Measurements from ENCODE around the gene WDR47.
"Not testable (repeated sequence)": the region's sequence is repeated elsewhere in the genome, so short reads cannot be mapped to it uniquely, and the experiment has no call there.

WDR47 gene

DNA sequence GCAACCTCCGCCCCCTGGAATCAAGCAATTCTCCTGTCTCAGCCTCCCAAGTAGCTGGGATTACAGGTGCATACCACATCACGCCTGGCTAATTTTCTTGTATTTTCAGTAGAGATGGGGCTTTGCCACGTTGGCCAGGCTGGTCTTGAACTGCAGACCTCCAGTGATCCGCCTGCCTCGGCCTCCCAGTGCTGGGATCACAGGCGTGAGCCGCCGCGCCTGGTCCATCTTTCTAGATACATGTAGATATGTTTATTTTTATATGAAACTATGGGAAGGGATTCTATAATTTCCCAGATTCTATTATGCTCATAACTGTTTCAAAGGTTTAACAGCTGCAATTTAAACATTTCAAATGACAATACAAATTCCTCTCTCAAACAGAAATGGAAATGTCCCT, 105.7 kb downstream of the WDR47 start:
- Histone ChIP-seq H3K9ac (ENCODE audit: low read length) (no peak overlapping the region), H3K36me3 (replicated peaks; ENCODE audit: insufficient read depth, low read length) (no peaks in the 10 kb centered on the region), H4K20me1 (ENCODE audit: insufficient read depth, low read length) (no peaks in the 10 kb centered on the region)

DNA sequence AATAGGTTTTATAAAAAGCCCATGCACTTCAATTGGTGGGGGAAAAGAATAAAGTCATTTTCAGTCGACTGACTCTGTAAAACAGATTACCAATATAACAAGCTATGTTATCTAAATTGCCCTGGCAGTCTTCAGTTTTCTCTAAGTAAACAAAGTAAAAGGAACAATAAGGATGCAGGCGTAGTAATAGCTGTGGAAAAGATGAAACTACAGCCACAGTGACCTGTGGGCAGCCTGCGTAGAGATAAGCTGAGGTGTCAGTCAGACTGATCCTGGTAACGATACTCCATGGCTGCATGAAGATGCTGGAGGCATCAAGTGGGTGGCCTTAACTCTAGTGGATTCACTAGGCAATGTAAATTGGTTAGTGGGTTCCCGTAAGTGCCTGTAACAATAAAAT, 108.0 kb downstream of the WDR47 start:
- Histone ChIP-seq H3K27ac (ENCODE audit: low read length) (no peak overlapping the region), H4K20me1 (ENCODE audit: insufficient read depth, low read length) (no peaks in the 10 kb centered on the region), H3F3A (ENCODE audit: insufficient read depth, low read length) (no peaks in the 10 kb centered on the region; the same call in 1 of the 2 replicates), H3K4me2 (ENCODE audit: low read depth, low read length) (no peak overlapping the region), H3K9ac (ENCODE audit: low read length) (no peak overlapping the region), H3K9me2 (replicated peaks; ENCODE audit: insufficient read depth, low read length) (no peaks in the 10 kb centered on the region), H2AFZ (ENCODE audit: low read length) (no peak overlapping the region), H3K79me2 (ENCODE audit: low read length) (no peaks in the 10 kb centered on the region), H3K9me3 (replicated peaks; ENCODE audit: insufficient read depth, low read length) (no peaks in the 10 kb centered on the region), H3K4me3 (ENCODE audit: low read length) (no peak overlapping the region), H3K36me3 (replicated peaks; ENCODE audit: insufficient read depth, low read length) (no peaks in the 10 kb centered on the region), H3K4me1 (ENCODE audit: low read length) (no peaks in the 10 kb centered on the region), H3K27me3 (replicated peaks; ENCODE audit: insufficient read depth, low read length) (no peaks in the 10 kb centered on the region)
- DNase-seq: no peak
- TF ChIP-seq EZH2 (optimal IDR thresholded peaks at IDR 0.05; ENCODE audit: low read depth, low read length): no peak
- no peak for TF ChIP-seq EZH2phosphoT487 (IDR thresholded peaks at IDR 0.05; ENCODE audit: low read length)
- TF ChIP-seq, protein P1, sequence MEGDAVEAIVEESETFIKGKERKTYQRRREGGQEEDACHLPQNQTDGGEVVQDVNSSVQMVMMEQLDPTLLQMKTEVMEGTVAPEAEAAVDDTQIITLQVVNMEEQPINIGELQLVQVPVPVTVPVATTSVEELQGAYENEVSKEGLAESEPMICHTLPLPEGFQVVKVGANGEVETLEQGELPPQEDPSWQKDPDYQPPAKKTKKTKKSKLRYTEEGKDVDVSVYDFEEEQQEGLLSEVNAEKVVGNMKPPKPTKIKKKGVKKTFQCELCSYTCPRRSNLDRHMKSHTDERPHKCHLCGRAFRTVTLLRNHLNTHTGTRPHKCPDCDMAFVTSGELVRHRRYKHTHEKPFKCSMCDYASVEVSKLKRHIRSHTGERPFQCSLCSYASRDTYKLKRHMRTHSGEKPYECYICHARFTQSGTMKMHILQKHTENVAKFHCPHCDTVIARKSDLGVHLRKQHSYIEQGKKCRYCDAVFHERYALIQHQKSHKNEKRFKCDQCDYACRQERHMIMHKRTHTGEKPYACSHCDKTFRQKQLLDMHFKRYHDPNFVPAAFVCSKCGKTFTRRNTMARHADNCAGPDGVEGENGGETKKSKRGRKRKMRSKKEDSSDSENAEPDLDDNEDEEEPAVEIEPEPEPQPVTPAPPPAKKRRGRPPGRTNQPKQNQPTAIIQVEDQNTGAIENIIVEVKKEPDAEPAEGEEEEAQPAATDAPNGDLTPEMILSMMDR (IDR thresholded peaks at IDR 0.05; ENCODE audit: low read length): no peak

More for the DNA sequence above, 105.7 kb downstream of the WDR47 start:
- H3K9me3 ChIP-seq (replicated peaks; ENCODE audit: insufficient read depth, low read length): no peaks in the 10 kb centered on the region
- H3K4me3 ChIP-seq (ENCODE audit: low read length): no peak overlapping the region
- no peaks in the 10 kb centered on the region for H3K79me2 ChIP-seq (ENCODE audit: low read length)
- H2AFZ ChIP-seq (ENCODE audit: low read length): no peak overlapping the region
- DNase-seq: no peak
- no peaks in the 10 kb centered on the region; the same call in 1 of the 2 replicates for H3F3A ChIP-seq (ENCODE audit: insufficient read depth, low read length)
- H3K27me3 ChIP-seq (replicated peaks; ENCODE audit: insufficient read depth, low read length): no peaks in the 10 kb centered on the region
- H3K4me2 ChIP-seq (ENCODE audit: low read depth, low read length): no peak overlapping the region
- TF ChIP-seq, protein P1 (IDR thresholded peaks at IDR 0.05; ENCODE audit: low read length): no peak
- TF ChIP-seq EZH2phosphoT487 (IDR thresholded peaks at IDR 0.05; ENCODE audit: low read length): no peak
- H3K9me2 ChIP-seq (replicated peaks; ENCODE audit: insufficient read depth, low read length): no peaks in the 10 kb centered on the region
- H3K27ac ChIP-seq (ENCODE audit: low read length): no peak overlapping the region
- H3K4me1 ChIP-seq (ENCODE audit: low read length): no peaks in the 10 kb centered on the region

DNA sequence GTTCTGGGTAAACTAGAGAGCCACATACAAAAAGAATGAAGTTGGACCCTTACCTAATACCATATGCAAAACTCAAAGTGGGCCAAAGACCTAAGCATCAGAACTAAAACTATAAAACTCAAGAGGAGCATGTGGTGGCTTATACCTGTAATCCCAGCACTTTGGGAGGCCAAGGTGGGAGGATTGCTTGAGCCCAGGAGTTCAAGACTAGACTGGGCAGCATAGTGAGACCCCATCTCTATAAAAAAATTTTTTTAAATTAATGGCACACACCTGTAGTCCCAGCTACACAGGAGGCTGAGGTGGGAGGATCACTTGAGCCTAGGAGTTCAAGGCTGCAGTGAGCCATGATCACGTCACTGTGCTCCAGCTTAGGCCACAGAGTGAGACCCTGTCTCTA, 114.3 kb downstream of the WDR47 start:
- not testable (repeated sequence) for H3K9ac ChIP-seq (ENCODE audit: low read length); H3K9me3 ChIP-seq (replicated peaks; ENCODE audit: insufficient read depth, low read length); H3K4me3 ChIP-seq (ENCODE audit: low read length); H3K4me2 ChIP-seq (ENCODE audit: low read depth, low read length); H2AFZ ChIP-seq (ENCODE audit: low read length); DNase-seq; H3K27me3 ChIP-seq (replicated peaks; ENCODE audit: insufficient read depth, low read length); H3K36me3 ChIP-seq (replicated peaks; ENCODE audit: insufficient read depth, low read length); H3K27ac ChIP-seq (ENCODE audit: low read length); H3F3A ChIP-seq (ENCODE audit: insufficient read depth, low read length); H4K20me1 ChIP-seq (ENCODE audit: insufficient read depth, low read length); H3K79me2 ChIP-seq (ENCODE audit: low read length); H3K9me2 ChIP-seq (replicated peaks; ENCODE audit: insufficient read depth, low read length)
- peaks cover 10% of the 10 kb centered on the region for H3K4me1 ChIP-seq (ENCODE audit: low read length)

DNA sequence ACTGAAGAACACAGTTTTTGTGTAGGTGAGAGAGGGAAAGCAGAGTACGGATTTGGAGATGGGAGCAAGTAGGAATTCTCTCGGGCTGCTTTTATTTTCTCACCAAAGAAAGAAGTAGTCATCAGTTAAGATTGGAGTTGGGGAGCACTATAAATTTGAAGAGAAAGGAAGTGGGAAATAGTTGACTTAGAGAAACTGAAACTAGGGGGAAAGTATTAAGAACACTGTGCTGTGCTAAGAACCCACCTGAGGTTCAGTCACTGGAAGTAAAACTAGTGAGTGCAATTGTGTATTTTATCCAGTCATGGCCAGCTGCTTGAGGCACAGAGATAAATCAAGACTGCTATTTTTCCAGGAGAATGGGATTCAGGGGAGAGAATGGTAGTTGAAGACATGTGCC, 116.0 kb downstream of the WDR47 start:
- DNase-seq: no peak
- Histone ChIP-seq H3K4me3 (ENCODE audit: low read length) (no peak overlapping the region), H4K20me1 (ENCODE audit: insufficient read depth, low read length) (no peaks in the 10 kb centered on the region), H3K36me3 (replicated peaks; ENCODE audit: insufficient read depth, low read length) (no peaks in the 10 kb centered on the region), H3K27ac (ENCODE audit: low read length) (no peak overlapping the region), H3K9me3 (replicated peaks; ENCODE audit: insufficient read depth, low read length) (no peaks in the 10 kb centered on the region), H3K79me2 (ENCODE audit: low read length) (no peaks in the 10 kb centered on the region), H3K27me3 (replicated peaks; ENCODE audit: insufficient read depth, low read length) (no peaks in the 10 kb centered on the region), H2AFZ (ENCODE audit: low read length) (no peak overlapping the region), H3K9me2 (replicated peaks; ENCODE audit: insufficient read depth, low read length) (no peaks in the 10 kb centered on the region), H3K4me2 (ENCODE audit: low read depth, low read length) (no peak overlapping the region), H3K9ac (ENCODE audit: low read length) (no peak overlapping the region), H3F3A (ENCODE audit: insufficient read depth, low read length) (no peaks in the 10 kb centered on the region), H3K4me1 (ENCODE audit: low read length) (peaks cover 10% of the 10 kb centered on the region)
- TF ChIP-seq EZH2phosphoT487 (IDR thresholded peaks at IDR 0.05; ENCODE audit: low read length) (no peak), EZH2 (optimal IDR thresholded peaks at IDR 0.05; ENCODE audit: low read depth, low read length) (no peak)
- TF ChIP-seq, protein P1 (IDR thresholded peaks at IDR 0.05; ENCODE audit: low read length): no peak
